T-helper 1 cell treated with Interleukin-12 subunit alpha and Interleukin-12 subunit beta and Interleukin-4 antibody, amounts not matched to agents 30 μg/mL and 1 μg/mL, for 36 hours (primary cell): ENCODE measurements around the gene HELLS.
"Not testable (repeated sequence)": the region's sequence is repeated elsewhere in the genome, so short reads cannot be mapped to it uniquely, and the experiment has no call there.

ENCODE experiments used
- H3K27ac Mint-ChIP-seq: one replicate; pipeline ENCODE4 v1.8.0; 2021; ENCODE audit warnings: mild to moderate bottlenecking, mixed read lengths
- H3K27me3 Mint-ChIP-seq: one replicate; pipeline ENCODE4 v1.8.0; 2021; ENCODE audit warnings: low read depth, mixed read lengths
- H3K36me3 Mint-ChIP-seq: one replicate; pipeline ENCODE4 v1.8.0; 2021; ENCODE audit warnings: low read depth, mixed read lengths
- H3K4me1 Mint-ChIP-seq: one replicate; pipeline ENCODE4 v1.8.0; 2021; ENCODE audit warnings: low read depth, mixed read lengths
- H3K4me3 Mint-ChIP-seq: one replicate; pipeline ENCODE4 v1.8.0; 2021; ENCODE audit warnings: mild to moderate bottlenecking, moderate library complexity, mixed read lengths
- H3K9me3 Mint-ChIP-seq: one replicate; pipeline ENCODE4 v1.8.0; 2021; ENCODE audit warnings: mixed read lengths

The HELLS gene

DNA sequence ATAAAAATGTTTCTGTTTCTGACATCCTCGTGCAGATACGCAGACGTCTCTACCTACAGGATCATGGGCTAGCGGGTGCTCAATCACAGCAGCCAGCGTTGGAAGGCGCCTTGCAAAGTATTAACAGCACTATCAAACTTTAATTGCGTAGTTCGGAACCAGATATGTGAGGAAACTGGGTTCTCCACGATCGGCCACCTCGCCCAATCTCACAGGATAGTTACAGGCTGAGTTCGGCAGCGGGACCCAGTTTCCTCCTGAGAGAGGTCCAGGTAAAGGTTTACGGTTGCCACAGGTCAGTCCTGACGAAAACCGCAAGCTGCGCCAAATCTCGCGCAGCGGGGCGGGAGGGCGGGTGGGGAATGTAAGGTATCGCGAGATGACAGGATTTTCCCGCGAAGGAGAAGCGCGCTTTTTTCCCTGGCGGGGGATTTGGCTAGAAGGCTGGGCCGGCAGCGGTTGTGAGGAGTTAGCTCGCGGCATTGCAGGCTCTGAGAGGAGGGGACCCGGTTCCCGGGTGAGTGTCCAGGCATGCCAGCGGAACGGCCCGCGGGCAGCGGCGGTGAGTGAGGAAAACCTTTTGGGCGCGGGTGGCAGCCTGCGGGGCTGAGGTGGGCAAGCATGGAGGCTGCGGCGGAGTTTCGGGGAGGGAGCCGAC, at the start of gene HELLS:
TSS of gene HELLS (plus strand) at position 398 of the 658 bp plus-strand sequence. CDS start at position 532, 134 bp downstream.
- H3K36me3 Mint-ChIP-seq: peaks cover 9% of the 10 kb centered on the region

DNA sequence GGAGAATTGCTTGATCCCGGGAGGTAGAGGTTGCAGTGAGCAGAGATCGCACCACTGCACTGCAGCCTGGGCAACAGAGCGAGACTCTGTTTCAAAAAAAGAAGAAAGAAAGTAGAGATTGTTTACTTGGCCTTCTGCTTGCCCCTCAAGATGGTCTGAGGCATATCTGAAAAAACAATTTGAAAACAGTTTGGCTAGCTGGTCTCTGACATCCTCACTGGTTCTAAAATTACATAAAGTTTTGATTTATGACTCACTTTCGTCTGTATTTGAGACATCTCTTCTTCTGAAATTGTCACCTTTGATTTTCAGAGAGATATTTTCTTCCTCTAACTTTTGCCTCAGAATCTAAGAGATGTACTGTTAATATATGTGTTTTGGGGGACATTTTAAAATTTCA, 49.6 kb upstream of the HELLS start:
- H3K4me1 Mint-ChIP-seq: no peaks in the 10 kb centered on the region

More for the DNA sequence above, at the start of gene HELLS:
- H3K27me3 Mint-ChIP-seq: peaks cover 15% of the 10 kb centered on the region
- H3K9me3 Mint-ChIP-seq: no peaks in the 10 kb centered on the region
- peaks cover 29% of the 10 kb centered on the region for H3K4me1 Mint-ChIP-seq
- H3K27ac Mint-ChIP-seq: peak within 1 kb of the TSS; percentile 93
- H3K4me3 Mint-ChIP-seq: peak within 1 kb of the TSS; percentile 99

GRCh38 chr10:94496646-94497045, 48.9 kb upstream of the HELLS start:
- Mint-ChIP-seq H3K27ac (no peak overlapping the region), H3K27me3 (no peaks in the 10 kb centered on the region), H3K9me3 (no peaks in the 10 kb centered on the region), H3K4me1 (no peaks in the 10 kb centered on the region), H3K4me3 (no peak overlapping the region), H3K36me3 (no peaks in the 10 kb centered on the region)

More for the DNA sequence above, 49.6 kb upstream of the HELLS start:
- H3K9me3 Mint-ChIP-seq: no peaks in the 10 kb centered on the region
- H3K27me3 Mint-ChIP-seq: no peaks in the 10 kb centered on the region
- no peak overlapping the region for H3K4me3 Mint-ChIP-seq
- H3K27ac Mint-ChIP-seq: no peak overlapping the region
- no peaks in the 10 kb centered on the region for H3K36me3 Mint-ChIP-seq

DNA sequence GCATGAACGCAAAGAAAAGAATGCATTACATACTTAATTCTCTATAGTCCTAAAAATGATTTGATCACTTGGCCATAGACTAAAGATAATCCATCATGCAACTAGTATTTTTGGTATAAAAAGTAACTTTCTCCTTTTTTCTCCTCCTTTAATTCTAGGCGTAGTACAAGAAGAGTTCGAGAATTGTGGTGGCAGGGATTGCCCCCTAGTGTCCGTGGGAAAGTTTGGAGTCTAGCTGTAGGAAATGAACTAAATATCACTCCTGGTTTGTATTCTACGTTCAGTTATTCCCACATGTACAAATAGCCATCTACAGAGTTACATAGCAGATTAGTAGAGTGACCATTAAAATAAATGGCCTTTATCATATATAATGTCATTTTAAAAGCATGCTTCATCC, 45.5 kb upstream of the HELLS start:
- H3K27me3 Mint-ChIP-seq: no peaks in the 10 kb centered on the region
- H3K4me3 Mint-ChIP-seq: no peak overlapping the region
- H3K4me1 Mint-ChIP-seq: no peaks in the 10 kb centered on the region
- H3K27ac Mint-ChIP-seq: no peak overlapping the region
- no peaks in the 10 kb centered on the region for H3K36me3 Mint-ChIP-seq
- H3K9me3 Mint-ChIP-seq: no peaks in the 10 kb centered on the region

GRCh38 chr10:94521276-94522250, 24.0 kb upstream of the HELLS start:
- Mint-ChIP-seq H3K27me3 (peaks cover 1% of the 10 kb centered on the region), H3K4me1 (no peaks in the 10 kb centered on the region), H3K36me3 (no peaks in the 10 kb centered on the region), H3K27ac (no peak overlapping the region), H3K9me3 (no peaks in the 10 kb centered on the region), H3K4me3 (no peak overlapping the region)

GRCh38 chr10:94524146-94524545, 21.4 kb upstream of the HELLS start:
- Mint-ChIP-seq H3K36me3 (no peaks in the 10 kb centered on the region), H3K4me3 (no peak overlapping the region), H3K9me3 (no peaks in the 10 kb centered on the region), H3K27me3 (peaks cover 3% of the 10 kb centered on the region), H3K27ac (no peak overlapping the region), H3K4me1 (no peaks in the 10 kb centered on the region)

DNA sequence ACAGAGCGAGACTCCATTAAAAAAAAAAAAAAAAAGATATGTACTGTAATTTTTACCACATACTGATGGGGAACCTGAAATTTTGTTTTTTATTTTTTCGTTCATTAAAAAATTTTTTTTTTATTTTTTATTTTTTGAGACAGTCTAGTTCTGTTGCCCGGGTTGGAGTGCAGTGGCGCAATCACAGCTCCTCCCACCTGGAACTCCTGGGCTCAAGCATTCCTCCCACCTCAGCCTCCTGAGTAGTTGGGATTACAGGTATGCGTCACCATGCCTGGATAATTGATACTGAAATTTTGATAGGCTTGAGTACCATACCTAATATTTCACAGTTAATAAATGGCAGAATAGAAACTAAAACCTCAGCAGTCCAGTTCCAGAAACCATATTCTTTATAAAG, 20.9 kb upstream of the HELLS start:
- Mint-ChIP-seq H3K4me3 (no peak overlapping the region), H3K9me3 (no peaks in the 10 kb centered on the region), H3K36me3 (no peaks in the 10 kb centered on the region), H3K27ac (no peak overlapping the region), H3K27me3 (peaks cover 3% of the 10 kb centered on the region), H3K4me1 (no peaks in the 10 kb centered on the region)

DNA sequence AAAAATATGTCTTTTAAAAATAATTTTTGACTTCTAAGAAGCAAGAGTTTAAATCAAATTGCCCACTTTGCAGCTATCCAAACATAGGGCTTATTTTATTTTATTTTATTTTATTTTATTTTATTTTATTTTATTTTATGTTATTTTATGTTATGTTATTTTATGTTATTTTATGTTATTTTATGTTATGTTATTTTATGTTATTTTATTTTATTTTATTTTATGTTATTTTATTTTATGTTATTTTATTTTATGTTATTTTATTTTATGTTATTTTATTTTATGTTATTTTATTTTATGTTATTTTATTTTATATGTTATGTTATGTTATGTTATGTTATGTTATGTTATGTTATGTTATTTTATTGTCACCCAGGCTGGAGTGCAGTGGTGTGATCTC, 14.0 kb upstream of the HELLS start:
- H3K27me3 Mint-ChIP-seq: peaks cover 33% of the 10 kb centered on the region
- not testable (repeated sequence) for H3K4me1 Mint-ChIP-seq, H3K36me3 Mint-ChIP-seq, H3K27ac Mint-ChIP-seq, H3K9me3 Mint-ChIP-seq, H3K4me3 Mint-ChIP-seq

DNA sequence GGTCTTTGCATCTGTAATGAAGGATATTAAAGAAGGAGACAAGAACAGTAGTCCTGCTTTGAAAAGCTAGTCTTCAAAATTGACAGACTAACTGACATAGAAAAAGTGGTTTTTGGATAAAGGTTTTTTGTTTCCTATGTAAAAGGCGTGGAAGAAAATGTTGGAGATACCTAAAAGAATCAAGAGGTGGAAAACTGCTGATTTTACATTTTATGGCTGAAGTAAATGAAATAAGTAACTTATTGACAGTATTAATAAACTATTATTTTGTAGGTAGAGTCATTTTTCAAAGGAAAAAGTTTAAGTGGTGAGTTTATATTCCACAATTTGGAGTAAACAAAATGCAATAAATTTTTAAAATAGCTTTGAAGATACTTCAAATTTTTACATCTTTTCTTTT, 12.6 kb upstream of the HELLS start:
- no peaks in the 10 kb centered on the region for H3K36me3 Mint-ChIP-seq
- no peak overlapping the region for H3K27ac Mint-ChIP-seq
- peaks cover 31% of the 10 kb centered on the region for H3K27me3 Mint-ChIP-seq
- no peaks in the 10 kb centered on the region for H3K9me3 Mint-ChIP-seq
- no peaks in the 10 kb centered on the region for H3K4me1 Mint-ChIP-seq
- H3K4me3 Mint-ChIP-seq: no peak overlapping the region

DNA sequence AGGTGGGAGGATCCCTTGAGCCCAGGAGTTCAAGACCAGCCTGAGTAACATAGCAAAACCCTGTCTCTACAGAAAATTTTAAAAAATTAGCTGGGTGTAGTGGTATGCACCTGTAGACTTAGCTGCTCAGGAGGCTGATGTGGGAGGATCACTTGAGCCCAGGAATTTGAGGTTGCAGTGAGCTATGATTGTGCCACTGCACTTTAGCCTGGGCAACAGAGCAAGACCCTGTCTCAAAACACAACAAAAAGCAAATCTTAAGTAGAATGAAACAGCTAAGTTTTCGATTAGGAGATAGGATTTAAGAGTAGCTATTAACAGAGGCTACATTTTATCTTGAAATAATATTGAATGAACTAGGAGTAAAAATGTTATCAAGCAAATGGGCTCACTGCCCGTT, 3.3 kb upstream of the HELLS start:
- not testable (repeated sequence) for H3K27ac Mint-ChIP-seq, H3K36me3 Mint-ChIP-seq, H3K4me3 Mint-ChIP-seq, H3K9me3 Mint-ChIP-seq
- H3K4me1 Mint-ChIP-seq: peaks cover 21% of the 10 kb centered on the region
- peaks cover 34% of the 10 kb centered on the region for H3K27me3 Mint-ChIP-seq

- Mint-ChIP-seq H3K4me3 (peak overlapping the region; percentile 99), H3K27ac (peak overlapping the region; percentile 93), H3K36me3 (peaks cover 9% of the 10 kb centered on the region), H3K9me3 (no peaks in the 10 kb centered on the region), H3K27me3 (peaks cover 10% of the 10 kb centered on the region), H3K4me1 (peaks cover 31% of the 10 kb centered on the region)
Observed at GRCh38 chr10:94546049-94546900, 687 bp downstream of the HELLS start.

GRCh38 chr10:94546901-94547185, 1.3 kb downstream of the HELLS start:
- Mint-ChIP-seq H3K4me1 (peaks cover 31% of the 10 kb centered on the region), H3K27me3 (peaks cover 5% of the 10 kb centered on the region), H3K27ac (peak overlapping the region; percentile 93), H3K4me3 (peak overlapping the region; percentile 99), H3K9me3 (no peaks in the 10 kb centered on the region), H3K36me3 (peaks cover 7% of the 10 kb centered on the region)

DNA sequence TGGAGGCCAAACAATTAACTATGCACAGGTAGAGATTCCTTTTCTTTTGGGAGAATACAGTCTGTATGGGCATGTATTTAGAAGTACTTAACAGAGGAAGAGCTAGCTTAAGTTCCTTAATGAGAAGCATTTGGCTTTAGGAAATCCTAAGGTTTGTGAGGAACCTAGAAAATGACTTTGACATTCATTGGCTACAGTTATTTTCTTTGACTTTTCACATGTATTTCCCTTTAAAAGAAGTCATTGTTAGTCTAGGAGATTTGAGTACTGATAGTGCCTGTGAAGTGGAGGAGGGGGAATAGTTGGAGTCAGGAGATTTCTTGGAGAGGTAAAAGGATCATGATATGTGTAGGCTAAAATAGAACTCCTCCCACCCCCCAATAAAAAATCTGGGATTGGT, 3.6 kb downstream of the HELLS start:
- no peaks in the 10 kb centered on the region for H3K27me3 Mint-ChIP-seq
- H3K27ac Mint-ChIP-seq: no peak overlapping the region
- no peak overlapping the region for H3K4me3 Mint-ChIP-seq
- H3K36me3 Mint-ChIP-seq: peaks cover 8% of the 10 kb centered on the region
- no peaks in the 10 kb centered on the region for H3K9me3 Mint-ChIP-seq
- H3K4me1 Mint-ChIP-seq: peaks cover 27% of the 10 kb centered on the region

DNA sequence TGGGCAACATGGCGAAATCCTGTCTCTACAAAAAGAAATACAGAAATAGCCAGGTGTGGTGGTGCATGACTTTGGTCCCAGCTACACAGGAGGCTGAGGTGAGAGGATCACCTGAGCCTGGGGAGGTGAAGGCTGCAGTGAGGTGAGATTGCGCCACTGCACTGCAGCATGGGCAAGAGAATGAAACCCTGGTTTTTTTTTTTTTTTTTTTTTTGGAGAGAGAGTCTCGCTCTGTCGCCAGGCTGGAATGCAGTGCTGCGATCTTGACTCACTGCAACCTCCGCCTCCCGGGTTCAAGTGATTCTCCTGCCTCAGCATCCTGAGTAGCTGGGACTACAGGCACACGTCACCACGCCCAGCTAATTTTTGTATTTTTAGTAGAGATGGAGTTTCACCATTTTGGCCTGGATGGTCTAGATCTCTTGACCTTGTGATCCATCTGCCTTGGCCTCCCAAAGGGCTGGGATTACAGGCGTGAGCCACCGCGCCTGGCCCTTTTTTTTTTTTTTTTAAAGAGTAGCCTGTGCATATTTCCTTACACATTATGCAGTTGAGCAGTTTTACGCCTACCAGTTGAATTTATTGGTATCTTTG, 22.2 kb downstream of the HELLS start:
- H3K36me3 Mint-ChIP-seq: peaks cover 30% of the 10 kb centered on the region
- H3K27me3 Mint-ChIP-seq, H3K27ac Mint-ChIP-seq, H3K4me3 Mint-ChIP-seq, H3K4me1 Mint-ChIP-seq, H3K9me3 Mint-ChIP-seq: not testable (repeated sequence)
